Lung (tissue), 12 donors: ENCODE measurements around the gene NPAS3. TPM values are rescaled to one million over a fixed set of nuclear protein-coding genes. Genes with fewer than 3 reads are reported as not detected.

Experiments
- ATAC-seq: fragments of 200-7000 bp; cut with Tn5 transposase; one replicate; pipeline ENCODE4 v1.9.1; 2020; ENCODE audit warnings: moderate number of reproducible peaks; ENCODE audit not compliant: insufficient read depth, low FRiP score
- DNase-seq, 3 donors: peaks; one replicate each; pipeline ENCODE4 v3.0.0-alpha.2; 2013 to 2017
- H3K27ac ChIP-seq, 2 donors: one replicate each; pipeline ENCODE4 v1.5.1; 2013; ENCODE audit warnings: mild to moderate bottlenecking in 2 of 2, moderate library complexity in 2 of 2, control low read depth in 1 of 2, inconsistent platforms in 1 of 2, low read depth in 1 of 2, low read length in 1 of 2
- H3K27me3 ChIP-seq, 3 donors: one replicate each; pipeline ENCODE4 v1.5.1; 2013; ENCODE audit warnings: low read length in 2 of 3; ENCODE audit not compliant: control insufficient read depth in 3 of 3, insufficient read depth in 3 of 3
- H3K36me3 ChIP-seq, 4 donors: one replicate each; pipeline ENCODE4 v1.5.1; 2013; ENCODE audit warnings: low read length in 4 of 4, mild to moderate bottlenecking in 1 of 4, moderate library complexity in 1 of 4; ENCODE audit not compliant: control insufficient read depth in 4 of 4, insufficient read depth in 4 of 4
- H3K4me1 ChIP-seq, 5 donors: one replicate each; pipeline ENCODE4 v1.5.1; 2013; ENCODE audit warnings: low read length in 5 of 5, mild to moderate bottlenecking in 2 of 5, moderate library complexity in 1 of 5; ENCODE audit not compliant: control insufficient read depth in 5 of 5, insufficient read depth in 5 of 5
- H3K4me3 ChIP-seq: one replicate; pipeline ENCODE4 v1.5.1; 2013; ENCODE audit warnings: mild to moderate bottlenecking, control low read depth, moderate library complexity
- H3K9ac ChIP-seq, 2 donors: one replicate each; pipeline ENCODE4 v1.5.1; 2013; ENCODE audit warnings: low read length in 2 of 2, control low read depth in 1 of 2; ENCODE audit not compliant: insufficient read depth in 1 of 2
- H3K9me3 ChIP-seq, 4 donors: one replicate each; pipeline ENCODE4 v1.5.1; 2013; ENCODE audit warnings: low read length in 3 of 4, mild to moderate bottlenecking in 1 of 4, moderate library complexity in 1 of 4; ENCODE audit not compliant: control insufficient read depth in 4 of 4, insufficient read depth in 3 of 4
- CTCF ChIP-seq: IDR thresholded peaks from 2 replicates; pipeline ENCODE4 v1.5.1; 2012; ENCODE audit warnings: mild to moderate bottlenecking; ENCODE audit errors: control extremely low read depth, extremely low read depth
- WGBS, 2 donors: extraction: QIAGEN DNeasy Blood & Tissue Kit; methylation state at CpG; one replicate each; pipeline ENCODE4 v1.1.7; 2013; 5-methylcytosine and 5-hydroxymethylcytosine counted together
- polyA plus RNA-seq, 2 donors: library from polyadenylated mRNA; stranded (reverse); fragments of 200-250 nt; gene quantifications; one replicate each; pipeline ENCODE4 v1.2.1, GENCODE V29; 2013
- total RNA-seq, 2 donors: library from RNA; depleted of rRNA in 1 of 2; stranded (reverse); fragments of >200 nt in 1 of 2; gene quantifications; one replicate each; pipeline ENCODE4 v1.2.1, GENCODE V29; 2014 to 2021
- donor health status: control.
- donor health status: control.
- donor health status: Bipolar disorder and iron deficiency.
- donor health status: healthy.
- donor health status: DM: yes; HTN: yes; CAD: no.

Gene NPAS3
- total and polyA plus RNA-seq, 4 donors: 0.13 to 0.48 (median 0.33) TPM

DNA sequence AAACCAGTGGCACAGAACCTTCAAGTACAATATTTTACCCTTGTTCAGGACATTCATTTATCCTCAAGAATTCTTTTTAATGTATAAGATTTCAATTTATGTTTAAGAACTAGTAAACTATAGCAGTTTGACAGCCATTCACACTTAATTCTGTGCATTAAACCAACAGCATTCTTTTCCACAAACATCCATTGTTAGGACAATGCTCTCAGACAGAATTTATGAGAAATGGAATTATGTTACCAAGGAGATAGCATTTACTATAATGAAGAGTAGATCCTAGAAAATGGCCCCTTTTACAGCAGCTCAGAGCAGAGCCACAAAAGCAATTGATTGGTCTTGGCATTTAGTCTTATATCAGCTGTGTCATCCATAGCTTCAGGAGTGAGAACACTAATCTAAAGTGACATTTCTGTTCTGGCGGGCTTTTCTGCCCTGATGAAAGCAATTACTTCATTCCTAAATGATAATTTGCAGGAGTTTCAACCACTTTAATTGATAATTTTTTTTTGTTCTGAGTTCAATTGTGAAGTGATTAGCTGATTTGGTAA is 268.9 kb downstream of the NPAS3 start:
- Histone ChIP-seq H3K36me3 (no peaks in the 10 kb centered on the region), H3K9ac (no peak overlapping the region), H3K27ac (no peak overlapping the region), H3K9me3 (no peaks in the 10 kb centered on the region), H3K4me3 (no peak overlapping the region), H3K27me3 (peaks cover 0 to 10% (median 0%) of the 10 kb centered on the region in 3 donors), H3K4me1 (no peaks in the 10 kb centered on the region)
- no peak for TF ChIP-seq CTCF
- DNase-seq (no peak), ATAC-seq (no peak)
- WGBS, 2 donors: 83 to 88% methylated on average over 1 of the region's 1 CpG

- no peak for ATAC-seq
- peaks cover 0 to 10% (median 0%) of the 10 kb centered on the region in 3 donors for H3K27me3 ChIP-seq
- no peaks in the 10 kb centered on the region for H3K9me3 ChIP-seq
- H3K36me3 ChIP-seq: no peaks in the 10 kb centered on the region
- no peak overlapping the region for H3K9ac ChIP-seq
- H3K27ac ChIP-seq: no peak overlapping the region
- no peaks in the 10 kb centered on the region for H3K4me1 ChIP-seq
- no peak for TF ChIP-seq CTCF
- peak; percentile 42 to 72 (median 48) for DNase-seq
- H3K4me3 ChIP-seq: no peak overlapping the region
Observed at GRCh38 chr14:33210311-33210710, 271.6 kb downstream of the NPAS3 start.

- H3K4me3 ChIP-seq: no peak overlapping the region
- no peak for TF ChIP-seq CTCF
- ATAC-seq (no peak), DNase-seq (no peak)
- no peak overlapping the region for H3K27ac ChIP-seq
- H3K36me3 ChIP-seq: no peaks in the 10 kb centered on the region
- H3K9me3 ChIP-seq: no peaks in the 10 kb centered on the region
- WGBS, 2 donors: 64 to 73% methylated on average over 2 of the region's 2 CpGs
- H3K27me3 ChIP-seq: peaks cover 0 to 6% (median 6%) of the 10 kb centered on the region in 3 donors
- no peak overlapping the region for H3K9ac ChIP-seq
- H3K4me1 ChIP-seq: no peaks in the 10 kb centered on the region
Observed at GRCh38 chr14:33218026-33218425, 279.3 kb downstream of the NPAS3 start.

DNA sequence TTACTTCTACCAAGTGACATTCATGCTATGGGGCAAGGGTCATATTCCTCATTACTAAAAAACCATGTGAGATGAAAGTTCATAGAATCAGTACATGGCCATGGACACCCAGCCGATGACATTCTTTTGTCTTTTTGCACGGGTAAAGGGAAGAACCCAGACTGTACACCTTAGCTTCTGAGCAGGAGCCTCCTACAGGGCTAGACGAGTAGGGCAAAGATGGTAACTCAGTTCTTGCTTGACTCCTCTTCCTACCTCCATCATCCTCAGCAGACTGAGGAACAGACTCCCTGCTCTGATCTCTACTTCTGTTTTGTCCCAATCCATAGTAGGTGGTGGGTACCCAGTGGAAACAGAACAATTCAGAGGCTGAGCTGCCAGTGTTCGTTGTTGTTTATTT is 281.3 kb downstream of the NPAS3 start:
- Histone ChIP-seq H3K36me3 (no peaks in the 10 kb centered on the region), H3K27ac (no peak overlapping the region), H3K27me3 (peaks cover 0 to 9% (median 6%) of the 10 kb centered on the region in 3 donors), H3K9me3 (no peaks in the 10 kb centered on the region), H3K9ac (no peak overlapping the region), H3K4me3 (no peak overlapping the region), H3K4me1 (no peaks in the 10 kb centered on the region)
- DNase-seq (no peak), ATAC-seq (no peak)
- TF ChIP-seq CTCF: no peak
- 85 to 89% methylated on average over 4 of the region's 4 CpGs for WGBS, 2 donors
